ENCODE results near the gene UBE2I. TPM values are rescaled to one million over a fixed set of nuclear protein-coding genes. Genes with fewer than 3 reads are reported as not detected.

The UBE2I gene
- total and polyA plus RNA-seq, 2 of the 4 experiments (the other 2 are of a cell fraction) = 30.8 to 140 TPM

DNA sequence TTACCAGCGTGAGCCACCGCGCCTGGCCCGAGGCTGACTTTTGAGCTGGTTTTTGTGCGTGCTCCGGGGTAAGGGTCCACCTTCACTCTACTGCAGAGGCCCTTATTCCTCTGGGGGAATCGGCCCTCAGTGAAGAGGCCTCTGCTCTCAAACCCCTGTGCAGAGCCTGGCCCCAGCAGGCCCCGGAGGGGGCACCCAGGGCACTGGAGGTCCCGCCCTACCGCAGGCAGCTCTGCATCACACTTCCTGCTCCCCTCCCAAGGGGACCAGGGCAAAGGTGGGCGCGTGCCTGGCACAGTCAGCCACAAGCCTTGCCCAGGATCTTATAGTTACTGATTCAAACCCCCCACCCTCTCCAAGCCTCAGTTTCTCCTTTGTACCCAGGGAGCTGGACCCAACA, 3.6 kb upstream of the UBE2I start:
- intact Hi-C loops (cut with micrococcal nuclease) = no loop called here
- no peak overlapping the region for H3K4me2 ChIP-seq (ENCODE audit: low read depth, low read length)
- CTCF ChIA-PET = no interaction called here

More for the DNA sequence above, 3.6 kb upstream of the UBE2I start:
- no peak overlapping the region for H3K4ac ChIP-seq (ENCODE audit: low read depth, low read length)
- no peak overlapping the region for H2AK5ac ChIP-seq (ENCODE audit: low read depth, low read length)
- WGBS, 2 experiments (ENCODE audit: extremely low coverage in 2 of 2, insufficient read length in 1 of 2) = 76% methylated on average over 10 of the region's 12 CpGs; no CpG with 5 or more reads in 1 of the 2 experiments
- peaks cover 3 to 15% of the 10 kb centered on the region in 2 experiments; a peak in 3 of 4 replicates for H3K79me1 ChIP-seq (ENCODE audit: low read depth in 1 of 2, low read length in 2 of 2)
- H3K9ac ChIP-seq (ENCODE audit: low read depth, low read length) = no peak overlapping the region
- H3K4me3 ChIP-seq (ENCODE audit: insufficient read depth, low read depth, low read length) = no peak overlapping the region
- no peak overlapping the region for H3K56ac ChIP-seq (ENCODE audit: extremely low read depth, insufficient read depth, low read length)
- no peak overlapping the region for H4K91ac ChIP-seq (ENCODE audit: insufficient read depth, low read depth, low read length)
- peaks cover 10% of the 10 kb centered on the region for H4K20me1 ChIP-seq (ENCODE audit: insufficient read depth, low read length)
- peaks cover 7% of the 10 kb centered on the region for H3K9me1 ChIP-seq (ENCODE audit: insufficient read depth, low read length)
- BruUV-seq (replicated peaks) = no TSS peak
- H2BK5ac ChIP-seq (ENCODE audit: low read depth, low read length, poor library complexity, severe bottlenecking) = no peak overlapping the region
- no peaks in the 10 kb centered on the region; the same call in 1 of the 2 replicates for H3K4me1 ChIP-seq (ENCODE audit: control insufficient read depth, insufficient read depth, low read length)
- H3K9me3 ChIP-seq (ENCODE audit: control insufficient read depth, insufficient read depth, low read length) = no peaks in the 10 kb centered on the region
- H2BK15ac ChIP-seq (ENCODE audit: low read depth, low read length) = no peak overlapping the region
- no peak overlapping the region for H2BK20ac ChIP-seq (ENCODE audit: low read depth, low read length)
- H3K27ac ChIP-seq (ENCODE audit: insufficient read depth, low read length) = no peak overlapping the region
- H4K8ac ChIP-seq (ENCODE audit: low read depth in 2 of 2, low read length in 2 of 2) = no peak overlapping the region
- H3K23ac ChIP-seq (ENCODE audit: low read depth, low read length) = no peak overlapping the region
- no peak overlapping the region for H2BK120ac ChIP-seq (ENCODE audit: low read depth, low read length)
- H3K36me3 ChIP-seq (ENCODE audit: control insufficient read depth, insufficient read depth, low read length) = no peaks in the 10 kb centered on the region
- ATAC-seq (ENCODE audit: low read depth) = no peak
- no peak overlapping the region for H4K5ac ChIP-seq (ENCODE audit: low read depth, low read length)
- TF ChIP-seq NFE2L2 (IDR thresholded peaks at IDR 0.05; ENCODE audit: low read depth, low read length) (no peak), FOS (IDR thresholded peaks at IDR 0.05; ENCODE audit: low read depth, low read length) (no peak)
- TF ChIP-seq, protein P1, sequence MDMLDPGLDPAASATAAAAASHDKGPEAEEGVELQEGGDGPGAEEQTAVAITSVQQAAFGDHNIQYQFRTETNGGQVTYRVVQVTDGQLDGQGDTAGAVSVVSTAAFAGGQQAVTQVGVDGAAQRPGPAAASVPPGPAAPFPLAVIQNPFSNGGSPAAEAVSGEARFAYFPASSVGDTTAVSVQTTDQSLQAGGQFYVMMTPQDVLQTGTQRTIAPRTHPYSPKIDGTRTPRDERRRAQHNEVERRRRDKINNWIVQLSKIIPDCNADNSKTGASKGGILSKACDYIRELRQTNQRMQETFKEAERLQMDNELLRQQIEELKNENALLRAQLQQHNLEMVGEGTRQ (IDR thresholded peaks at IDR 0.05; ENCODE audit: low read depth, low read length) = no peak
- no peak overlapping the region for H2AFZ ChIP-seq (replicated peaks; ENCODE audit: low read length, poor library complexity)
- no peak overlapping the region for H3K14ac ChIP-seq (replicated peaks; ENCODE audit: low read depth, low read length)
- in situ Hi-C loops (cut with MboI; ENCODE audit: low sequenced_read_pairs) = no loop called here
- POLR2A ChIA-PET (ENCODE audit: unreplicated experiment) = no interaction called here
- no peak for DNase-seq
- no peak overlapping the region for H3K18ac ChIP-seq (ENCODE audit: low read depth, low read length)
- no peaks in the 10 kb centered on the region for H3K27me3 ChIP-seq (ENCODE audit: control insufficient read depth, insufficient read depth, low read length)
- H2AK9ac ChIP-seq (replicated peaks; ENCODE audit: low read depth, low read length, poor library complexity) = no peak overlapping the region
- dilution Hi-C loops (cut with HindIII; ENCODE audit: low sequenced_read_pairs, unreplicated experiment) = no loop called here
